CD14-positive monocyte (primary cell): ENCODE data around the gene HDGFL1. TPM values are rescaled to one million over a fixed set of nuclear protein-coding genes. Genes with fewer than 3 reads are reported as not detected.

Source experiments
- DNase-seq, 3 donors: peaks; one replicate each; pipeline ENCODE4 v3.0.0-alpha.2; 2011 to 2022
- H2AFZ ChIP-seq: 2 replicates; pipeline ENCODE4 v1.6.0; 2012; ENCODE audit warnings: mild to moderate bottlenecking, low read depth, low read length, inconsistent platforms; ENCODE audit not compliant: insufficient read depth, poor library complexity, severe bottlenecking
- H3K27ac ChIP-seq, 2 donors: 1 replicate in 1 of 2; 2 replicates in 1 of 2; pipeline ENCODE4 v1.5.1; 2012 to 2013; ENCODE audit warnings: low read length in 2 of 2, control low read depth in 1 of 2, inconsistent platforms in 1 of 2, low read depth in 1 of 2, mild to moderate bottlenecking in 1 of 2
- H3K27me3 ChIP-seq, 2 donors: one replicate each; pipeline versions ENCODE4 v1.6.0 to v1.6.1; 2011 to 2013; ENCODE audit warnings: low read length in 2 of 2; ENCODE audit not compliant: control insufficient read depth in 2 of 2, insufficient read depth in 2 of 2
- H3K36me3 ChIP-seq, 2 donors: replicated peaks in 1 of 2; 1 replicate in 1 of 2; 2 replicates in 1 of 2; pipeline versions ENCODE4 v1.5.1 to v1.6.1; 2012 to 2013; ENCODE audit warnings: low read length in 2 of 2, control low read depth in 1 of 2, inconsistent platforms in 1 of 2, mild to moderate bottlenecking in 1 of 2; ENCODE audit not compliant: insufficient read depth in 2 of 2, control insufficient read depth in 1 of 2
- H3K4me1 ChIP-seq, 2 donors: 1 replicate in 1 of 2; 2 replicates in 1 of 2; pipeline versions ENCODE4 v1.5.1 to v1.6.1; 2012 to 2013; ENCODE audit warnings: low read length in 2 of 2, control low read depth in 1 of 2, inconsistent platforms in 1 of 2, mild to moderate bottlenecking in 1 of 2, moderate library complexity in 1 of 2; ENCODE audit not compliant: insufficient read depth in 2 of 2, control insufficient read depth in 1 of 2
- H3K4me2 ChIP-seq: replicated peaks from 2 replicates; pipeline ENCODE3; 2012; ENCODE audit warnings: low read length, moderate library complexity, mild to moderate bottlenecking; ENCODE audit not compliant: poor library complexity, severe bottlenecking; ENCODE audit errors: extremely low read depth
- H3K4me3 ChIP-seq, 3 experiments: fragments of 200-600 bp in 1 of 3; sonication (generic) in 1 of 3; replicated peaks in 1 of 3; 1 replicate in 2 of 3; 2 replicates in 1 of 3; pipeline ENCODE4 v1.5.1; 2011 to 2013; ENCODE audit warnings: low read length in 3 of 3, mild to moderate bottlenecking in 3 of 3, control low read depth in 2 of 3, low read depth in 2 of 3, inconsistent platforms in 1 of 3, moderate library complexity in 1 of 3
- H3K79me2 ChIP-seq: 2 replicates; pipeline ENCODE4 v1.6.0; 2012; ENCODE audit warnings: mild to moderate bottlenecking, control low read depth, inconsistent platforms, low read length, moderate library complexity; ENCODE audit not compliant: insufficient read depth
- H3K9ac ChIP-seq: 2 replicates; pipeline ENCODE4 v1.6.0; 2017; ENCODE audit warnings: low read length, mild to moderate bottlenecking; ENCODE audit not compliant: insufficient read depth, poor library complexity, severe bottlenecking
- H3K9me3 ChIP-seq, 2 donors: replicated peaks in 1 of 2; 1 replicate in 1 of 2; 2 replicates in 1 of 2; pipeline versions ENCODE4 v1.5.1 to v1.6.1; 2012 to 2013; ENCODE audit warnings: low read length in 2 of 2, control low read depth in 1 of 2; ENCODE audit not compliant: control insufficient read depth in 1 of 2, insufficient read depth in 1 of 2
- H4K20me1 ChIP-seq: 2 replicates; pipeline ENCODE4 v1.6.0; 2012; ENCODE audit warnings: mild to moderate bottlenecking, low read length, control low read depth, moderate library complexity; ENCODE audit not compliant: insufficient read depth
- H3K27ac Mint-ChIP-seq, 7 donors: one replicate each; pipeline ENCODE4 v1.8.0; 2020; ENCODE audit warnings: mild to moderate bottlenecking in 7 of 7, mixed read lengths in 7 of 7, moderate library complexity in 6 of 7, inconsistent platforms in 2 of 7
- H3K27me3 Mint-ChIP-seq, 3 donors: one replicate each; pipeline ENCODE4 v1.8.0; 2021 to 2022; ENCODE audit warnings: low read depth in 3 of 3, mild to moderate bottlenecking in 3 of 3, mixed read lengths in 3 of 3, moderate library complexity in 3 of 3, inconsistent platforms in 1 of 3
- H3K36me3 Mint-ChIP-seq, 2 donors: one replicate each; pipeline ENCODE4 v1.8.0; 2020; ENCODE audit warnings: mixed read lengths in 2 of 2, inconsistent platforms in 1 of 2, mild to moderate bottlenecking in 1 of 2
- H3K4me1 Mint-ChIP-seq: one replicate; pipeline ENCODE4 v1.8.0; 2020; ENCODE audit warnings: mild to moderate bottlenecking, mixed read lengths
- H3K4me3 Mint-ChIP-seq, 2 donors: one replicate each; pipeline ENCODE4 v1.8.0; 2020; ENCODE audit warnings: mild to moderate bottlenecking in 2 of 2, mixed read lengths in 2 of 2, moderate library complexity in 1 of 2
- H3K9me3 Mint-ChIP-seq, 7 donors: one replicate each; pipeline ENCODE4 v1.8.0; 2020 to 2022; ENCODE audit warnings: mixed read lengths in 7 of 7, mild to moderate bottlenecking in 6 of 7, moderate library complexity in 6 of 7, inconsistent platforms in 2 of 7
- CTCF ChIP-seq: fragments of 200-600 bp; IDR thresholded peaks from one replicate; pipeline ENCODE4 v1.8.0; 2022; ENCODE audit warnings: antibody characterized with exemption, mild to moderate bottlenecking
- WGBS: methylation state at CpG from one replicate; pipeline ENCODE4 v1.1.5; 2013; ENCODE audit warnings: missing lambda C conversion rate; ENCODE audit not compliant: insufficient coverage; 5-methylcytosine and 5-hydroxymethylcytosine counted together
- intact Hi-C, 2 donors: fragments of 100-400 bp; cut with micrococcal nuclease; formaldehyde crosslinking; loops; one replicate each; pipeline versions ENCODE4 v1.15.0 to v1.15.1; 2023
- polyA plus RNA-seq, 3 donors: library from polyadenylated mRNA; depleted of rRNA in 1 of 3; unstranded in 2 of 3; stranded (reverse) in 1 of 3; fragments of 300-500 nt in 2 of 3; fragments of >200 nt in 1 of 3; fragmentation: Illumina TruSeq in 2 of 3; gene quantifications; 1 replicate in 2 of 3; 2 replicates in 1 of 3; pipeline ENCODE4 v1.2.3, GENCODE V29; 2012 to 2021

HDGFL1 gene
- polyA plus RNA-seq, 3 donors = not detected

- Histone ChIP-seq H3K9ac (no peak overlapping the region), H3K4me3 (no peak overlapping the region), H3K27ac (no peak overlapping the region), H4K20me1 (no peaks in the 10 kb centered on the region), H3K79me2 (no peaks in the 10 kb centered on the region), H3K4me1 (no peaks in the 10 kb centered on the region), H3K9me3 (no peaks in the 10 kb centered on the region), H3K27me3 (no peaks in the 10 kb centered on the region), H3K36me3 (no peaks in the 10 kb centered on the region), H2AFZ (no peak overlapping the region), H3K4me2 (no peak overlapping the region)
- Mint-ChIP-seq H3K36me3 (no peaks in the 10 kb centered on the region), H3K27ac (no peak overlapping the region), H3K27me3 (no peaks in the 10 kb centered on the region), H3K9me3 (peaks cover 0 to 2% (median 0%) of the 10 kb centered on the region in 7 donors), H3K4me1 (no peaks in the 10 kb centered on the region), H3K4me3 (no peak overlapping the region)
- intact Hi-C loops = no loop called here
- WGBS = 96% methylated on average over 3 of the region's 5 CpGs
- DNase-seq = no peak
- no peak for TF ChIP-seq CTCF
These were observed 10.1 kb downstream of the HDGFL1 start for GRCh38 chr6:22579439-22579838.

GRCh38 chr6:22580337-22580736 lies 11.0 kb downstream of the HDGFL1 start:
- H3K4me1 Mint-ChIP-seq = no peaks in the 10 kb centered on the region
- WGBS = 100% methylated on average over 2 of the region's 5 CpGs
- Histone ChIP-seq H3K9me3 (no peaks in the 10 kb centered on the region), H3K4me1 (no peaks in the 10 kb centered on the region), H2AFZ (no peak overlapping the region), H3K9ac (no peak overlapping the region), H3K36me3 (no peaks in the 10 kb centered on the region), H3K27me3 (no peaks in the 10 kb centered on the region), H3K79me2 (no peaks in the 10 kb centered on the region), H3K4me2 (no peak overlapping the region), H4K20me1 (no peaks in the 10 kb centered on the region), H3K27ac (no peak overlapping the region), H3K4me3 (no peak overlapping the region)
- H3K9me3 Mint-ChIP-seq = peaks cover 0 to 2% (median 0%) of the 10 kb centered on the region in 7 donors
- no peaks in the 10 kb centered on the region for H3K27me3 Mint-ChIP-seq
- no peak for TF ChIP-seq CTCF
- H3K27ac Mint-ChIP-seq = no peak overlapping the region
- no peaks in the 10 kb centered on the region for H3K36me3 Mint-ChIP-seq
- no peak for DNase-seq
- H3K4me3 Mint-ChIP-seq = no peak overlapping the region
- intact Hi-C loops = no loop called here
